Kidney (tissue), 14 donors: Measurements from ENCODE around the gene GAB2. TPM values are rescaled to one million over a fixed set of nuclear protein-coding genes. Genes with fewer than 3 reads are reported as not detected.
"Not testable (repeated sequence)": the region's sequence is repeated elsewhere in the genome, so short reads cannot be mapped to it uniquely, and the experiment has no call there.

Source experiments
- DNase-seq, 5 donors: peaks; one replicate each; pipeline ENCODE4 v3.0.0-alpha.2; 2013 to 2020
- FAIRE-seq: peaks from 2 replicates; lab custom pipeline; 2012; peaks lifted over from hg19 to GRCh38; lab: Jason Lieb, UNC
- H3K27ac ChIP-seq, 2 donors: one replicate each; pipeline ENCODE4 v1.7.0; 2013; ENCODE audit warnings: low read depth in 2 of 2, low read length in 2 of 2, inconsistent platforms in 1 of 2
- H3K27me3 ChIP-seq: one replicate; pipeline ENCODE4 v1.7.1; 2013; ENCODE audit warnings: low read length, inconsistent platforms; ENCODE audit not compliant: control insufficient read depth, insufficient read depth
- H3K36me3 ChIP-seq, 3 donors: one replicate each; pipeline versions ENCODE4 v1.7.0 to v1.7.1; 2013; ENCODE audit warnings: low read length in 3 of 3, control low read depth in 1 of 3, inconsistent platforms in 1 of 3; ENCODE audit not compliant: insufficient read depth in 3 of 3, control insufficient read depth in 2 of 3
- H3K4me1 ChIP-seq, 3 donors: one replicate each; pipeline versions ENCODE4 v1.7.0 to v1.7.1; 2013; ENCODE audit warnings: low read length in 3 of 3, inconsistent platforms in 1 of 3, low read depth in 1 of 3; ENCODE audit not compliant: control insufficient read depth in 2 of 3, insufficient read depth in 2 of 3
- H3K4me3 ChIP-seq, 3 donors: one replicate each; pipeline versions ENCODE4 v1.7.0 to v1.8.1; 2013; ENCODE audit warnings: low read length in 3 of 3, control low read depth in 1 of 3, inconsistent platforms in 1 of 3
- H3K9ac ChIP-seq, 3 donors: one replicate each; pipeline versions ENCODE4 v1.7.0 to v1.7.1; 2013; ENCODE audit warnings: low read length in 3 of 3, control low read depth in 1 of 3, inconsistent platforms in 1 of 3
- H3K9me3 ChIP-seq, 3 donors: one replicate each; pipeline versions ENCODE4 v1.7.0 to v1.7.1; 2013; ENCODE audit warnings: low read length in 3 of 3, control low read depth in 1 of 3, inconsistent platforms in 1 of 3; ENCODE audit not compliant: control insufficient read depth in 2 of 3, insufficient read depth in 1 of 3
- CTCF ChIP-seq: IDR thresholded peaks from 3 replicates; pipeline ENCODE4 v1.5.1; 2012; ENCODE audit warnings: mild to moderate bottlenecking, moderate library complexity, borderline replicate concordance; ENCODE audit not compliant: insufficient read depth; ENCODE audit errors: extremely low read depth
- intact Hi-C: fragments of 100-400 bp; cut with DNase I; formaldehyde crosslinking; loops from one replicate; pipeline ENCODE4 v1.11.1; 2022
- polyA plus RNA-seq: library from polyadenylated mRNA; stranded (reverse); fragments of 350-450 nt; fragmentation: Illumina TruSeq; extraction: RNeasy Lipid Tissue Mini Kit (QIAGEN cat#74804); gene quantifications from one replicate; pipeline ENCODE4 v1.2.3, GENCODE V29; 2014; ENCODE audit warnings: low read depth, low replicate concordance; ENCODE audit not compliant: insufficient read depth
- total RNA-seq: library from RNA; stranded (reverse); fragmentation: NEBNext Ultra II Directional; extraction: Animal tissue kit (Norgen Biotek cat#: 25700); gene quantifications from one replicate; pipeline ENCODE4 v1.2.1, GENCODE V29; 2021
- donor health status: control.
- donor health status: control.
- donor health status: control.
- donor health status: control.
- donor health status: control.
- donor health status: DM: yes; HTN: yes; CAD: no.
- donor health status: Normal renal cell carcinoma (clear cell type).

GAB2 gene
- total and polyA plus RNA-seq, 2 donors from 2014 or later = 3.3 to 23.6 TPM

GRCh38 chr11:78363024-78363619 lies 54.5 kb downstream of the GAB2 start:
- FAIRE-seq (no peak), DNase-seq (no peak)
- intact Hi-C loops = no loop called here

GRCh38 chr11:78361228-78361627 lies 56.4 kb downstream of the GAB2 start:
- no peak for FAIRE-seq
- Histone ChIP-seq H3K9me3 (no peaks in the 10 kb centered on the region), H3K27me3 (no peaks in the 10 kb centered on the region), H3K27ac (no peak overlapping the region), H3K9ac (no peak overlapping the region), H3K4me3 (no peak overlapping the region), H3K4me1 (peaks cover 0 to 6% (median 4%) of the 10 kb centered on the region in 3 donors), H3K36me3 (no peaks in the 10 kb centered on the region)
- intact Hi-C loops = no loop called here
- no peak for TF ChIP-seq CTCF
- DNase-seq = no peak

More at GRCh38 chr11:78363024-78363619, 54.5 kb downstream of the GAB2 start:
- Histone ChIP-seq H3K4me1 (peaks cover 0 to 6% (median 4%) of the 10 kb centered on the region in 3 donors), H3K9ac (no peak overlapping the region), H3K27me3 (no peaks in the 10 kb centered on the region), H3K36me3 (no peaks in the 10 kb centered on the region), H3K4me3 (no peak overlapping the region), H3K27ac (no peak overlapping the region), H3K9me3 (no peaks in the 10 kb centered on the region)
- TF ChIP-seq CTCF = no peak

- H3K4me3 ChIP-seq = no peak overlapping the region
- no peaks in the 10 kb centered on the region for H3K27me3 ChIP-seq
- H3K4me1 ChIP-seq = no peaks in the 10 kb centered on the region
- no peaks in the 10 kb centered on the region for H3K36me3 ChIP-seq
- H3K9me3 ChIP-seq = no peaks in the 10 kb centered on the region
- no peak for TF ChIP-seq CTCF
- H3K9ac ChIP-seq = no peak overlapping the region
- no peak for FAIRE-seq
- intact Hi-C loops = no loop called here
- no peak for DNase-seq
- no peak overlapping the region for H3K27ac ChIP-seq
Observed at GRCh38 chr11:78359921-78360320, 57.7 kb downstream of the GAB2 start.

- H3K9me3 ChIP-seq, H3K4me3 ChIP-seq, FAIRE-seq, H3K9ac ChIP-seq, H3K27ac ChIP-seq, H3K27me3 ChIP-seq, DNase-seq, H3K36me3 ChIP-seq, H3K4me1 ChIP-seq, intact Hi-C loops: not testable (repeated sequence)
Observed at GRCh38 chr11:78357924-78358323, 59.7 kb downstream of the GAB2 start.

GRCh38 chr11:78357425-78357824 lies 60.2 kb downstream of the GAB2 start:
- H3K4me3 ChIP-seq, H3K36me3 ChIP-seq, H3K27me3 ChIP-seq, H3K9me3 ChIP-seq, intact Hi-C loops, H3K9ac ChIP-seq, FAIRE-seq, H3K4me1 ChIP-seq, DNase-seq, H3K27ac ChIP-seq: not testable (repeated sequence)

- H3K27me3 ChIP-seq, H3K4me1 ChIP-seq, H3K9ac ChIP-seq, intact Hi-C loops, H3K4me3 ChIP-seq, FAIRE-seq, H3K36me3 ChIP-seq, H3K27ac ChIP-seq, DNase-seq, H3K9me3 ChIP-seq: not testable (repeated sequence)
Observed at GRCh38 chr11:78355742-78356141, 61.9 kb downstream of the GAB2 start.
